ENCODE results near the gene NNMT. TPM values are rescaled to one million over a fixed set of nuclear protein-coding genes. Genes with fewer than 3 reads are reported as not detected.

Gene NNMT
- total and polyA plus RNA-seq, 2 donors (not counting 3 experiments of a cell fraction or from before 2014, with no cell fraction given): 330 to 454 TPM

GRCh38 chr11:114277637-114278341 lies 18.4 kb upstream of the NNMT start:
- Histone ChIP-seq H3K4me2 (ENCODE audit: insufficient read depth, low read length) (no peak overlapping the region), H3K9me1 (replicated peaks; ENCODE audit: control insufficient read depth, extremely low read depth, insufficient read depth, low read length) (no peaks in the 10 kb centered on the region), H3K79me2 (ENCODE audit: control insufficient read depth, insufficient read depth, low read length) (no peaks in the 10 kb centered on the region), H3K27me3 (ENCODE audit: control insufficient read depth in 2 of 2, insufficient read depth in 2 of 2, low read length in 2 of 2) (peaks cover 10 to 21% of the 10 kb centered on the region in 2 experiments), H3K36me3 (ENCODE audit: control insufficient read depth in 2 of 2, extremely low read depth in 1 of 2, insufficient read depth in 2 of 2, low read length in 2 of 2) (no peaks in the 10 kb centered on the region), H2AFZ (ENCODE audit: low read depth, low read length) (no peak overlapping the region), H3K9me3 (replicated peaks; ENCODE audit: control insufficient read depth, insufficient read depth, low read length) (no peaks in the 10 kb centered on the region), H4K20me1 (replicated peaks; ENCODE audit: control insufficient read depth, extremely low read depth, insufficient read depth, low read length) (no peaks in the 10 kb centered on the region), H3K4me1 (ENCODE audit: control insufficient read depth, extremely low read depth, insufficient read depth, low read length) (peaks cover 17% of the 10 kb centered on the region), H3K27ac (ENCODE audit: insufficient read depth, low read depth, low read length) (no peak overlapping the region), H3K9ac (replicated peaks; ENCODE audit: extremely low read depth, insufficient read depth, low read length) (no peak overlapping the region), H3K4me3 (replicated peaks in 1 of 3; ENCODE audit: insufficient read depth in 1 of 3, low read depth in 1 of 3, low read length in 3 of 3) (no peak overlapping the region)
- intact Hi-C loops (cut with micrococcal nuclease) (no loop called here), dilution Hi-C loops (cut with MboI; ENCODE audit: extremely low pct_ligation_motif_present, low sequenced_read_pairs) (no loop called here)
- CTCF ChIA-PET: interaction anchor here (0.7 to 1.9 kb wide), 7 partner anchors 12 to 471 kb away, joined by 3 to 5 read pairs (median 3); partner anchors contain the start of gene NNMT
- TF ChIP-seq POLR2A (IDR thresholded peaks at IDR 0.05; ENCODE audit: low read depth, low read length) (no peak), CTCF (IDR thresholded peaks at IDR 0.05; ENCODE audit: extremely low read depth in 1 of 2, insufficient read depth in 1 of 2, low read depth in 1 of 2, low read length in 2 of 2) (no peak), FOS (IDR thresholded peaks at IDR 0.05; ENCODE audit: borderline replicate concordance, insufficient read depth, low read length) (no peak), JUN (IDR thresholded peaks at IDR 0.05; ENCODE audit: borderline replicate concordance, insufficient read depth, insufficient read length, low read depth) (no peak), MYC (IDR thresholded peaks at IDR 0.05; ENCODE audit: low read depth, low read length) (no peak), MAX (IDR thresholded peaks at IDR 0.05; ENCODE audit: insufficient read depth, insufficient read length) (no peak), POLR2AphosphoS5 (IDR thresholded peaks at IDR 0.05; ENCODE audit: insufficient read depth, low read depth, low read length) (no peak), GATA2 (IDR thresholded peaks at IDR 0.05; ENCODE audit: insufficient read depth, insufficient read length, low read depth, low read length) (no peak), EZH2 (IDR thresholded peaks at IDR 0.05; ENCODE audit: borderline replicate concordance, low read depth, low read length, severe bottlenecking) (no peak)
- DNase-seq (ENCODE audit: low read depth, low spot score) (no peak), FAIRE-seq (no peak)
- POLR2A ChIA-PET: no interaction called here
- no TSS peak for BruUV-seq (replicated peaks)

Data from endothelial cell of umbilical vein (primary cell).